Retinal pigment epithelial cell (primary cell): ENCODE data around the gene CLDN19.
A peak's percentile ranks its signal among the peaks of the same experiment; 100 is the strongest.

Experiments used
- DNase-seq: peaks from one replicate; pipeline ENCODE4 v3.0.0-alpha.2; 2010; ENCODE audit warnings: low read depth
- H3K4me3 ChIP-seq: 2 replicates; pipeline ENCODE4 v1.5.1; 2011; ENCODE audit warnings: mild to moderate bottlenecking, low read length, control low read depth, moderate library complexity
- CTCF ChIP-seq: conservative IDR thresholded peaks from 2 replicates; pipeline ENCODE4 v1.5.1; 2011; ENCODE audit warnings: low read depth, low read length, control low read depth, inconsistent platforms

CLDN19 gene

GRCh38 chr1:42768172-42768571, 28.1 kb upstream of the CLDN19 start:
- no peak for TF ChIP-seq CTCF
- peak overlapping the region; percentile 88 for H3K4me3 ChIP-seq
- no peak for DNase-seq

- H3K4me3 ChIP-seq, result peak overlapping the region; percentile 88
- DNase-seq, result no peak
- no peak for TF ChIP-seq CTCF
Observed at GRCh38 chr1:42767510-42768000, 27.5 kb upstream of the CLDN19 start.

- TF ChIP-seq CTCF, result no peak
- DNase-seq, result peak; percentile 96
- peak within 1 kb of the TSS; percentile 88 for H3K4me3 ChIP-seq
Observed at GRCh38 chr1:42766741-42767509, 26.9 kb upstream of the CLDN19 start, which contains the start of the genes C1orf50 and P3H1. C1orf50 (plus strand) TSS chr1:42767249; CDS start chr1:42767312, 63 bp downstream. P3H1 (minus strand) TSS chr1:42767028; CDS start chr1:42766971, 57 bp downstream.

- peak overlapping the region; percentile 88 for H3K4me3 ChIP-seq
- peak; percentile 70 for TF ChIP-seq CTCF
- DNase-seq, result no peak
Observed at GRCh38 chr1:42765832-42766740, 26.1 kb upstream of the CLDN19 start.

GRCh38 chr1:42765269-42765668, 25.2 kb upstream of the CLDN19 start:
- DNase-seq, result no peak
- no peak for TF ChIP-seq CTCF
- peak overlapping the region; percentile 88 for H3K4me3 ChIP-seq

- no peak overlapping the region for H3K4me3 ChIP-seq
Observed at GRCh38 chr1:42762269-42762668, 22.2 kb upstream of the CLDN19 start.

More at GRCh38 chr1:42762269-42762668, 22.2 kb upstream of the CLDN19 start:
- DNase-seq, result no peak
- no peak for TF ChIP-seq CTCF
